K562 (cell line): ENCODE data around the gene ZC3H8. TPM values are rescaled to one million over a fixed set of nuclear protein-coding genes. Genes with fewer than 3 reads are reported as not detected.
A peak's percentile ranks its signal among the peaks of the same experiment; 100 is the strongest.

Experiments
- ATAC-seq: fragments of 200-7000 bp; cut with Tn5 transposase; 3 replicates; pipeline ENCODE4 v1.9.1; 2020; ENCODE audit warnings: moderate library complexity
- BruUV-seq: library from RNA; stranded (reverse); fragments of 400-500 nt; replicated peaks from 2 replicates; lab custom pipeline; 2021; lab: Mats Ljungman, UMichigan
- CTCF ChIA-PET: fragments of 300-600 bp; formaldehyde crosslinking; extraction: SDS; loops from one replicate; lab custom pipeline; 2021; ENCODE audit warnings: low intra/inter-chr PET ratio; lab: Yijun Ruan, JAX
- POLR2A ChIA-PET: fragments of 300-600, 350-650 bp; sonication (Branson Sonifier 250); formaldehyde crosslinking; extraction: SDS; loops from one replicate; lab custom pipeline; 2021; ENCODE audit warnings: antibody characterized with exemption, inconsistent platforms; lab: Yijun Ruan, JAX
- DNase-seq, 4 experiments: peaks; one replicate each; pipeline versions ENCODE4 v3.0.0 to v3.0.0-alpha.2; 2011 to 2018; ENCODE audit warnings: low spot score in 3 of 4, mixed read lengths in 3 of 4; ENCODE audit errors: extremely low read depth in 1 of 4
- FAIRE-seq: peaks from 2 replicates; lab custom pipeline; 2011; peaks lifted over from hg19 to GRCh38; lab: Jason Lieb, UNC
- H2AFZ ChIP-seq: 2 replicates; pipeline ENCODE4 v1.6.0; 2011; ENCODE audit warnings: low read depth, low read length, control low read depth, inconsistent platforms
- H3K27ac ChIP-seq: fragments of 200-600 bp; 3 replicates; pipeline ENCODE4 v1.8.0; 2011; ENCODE audit warnings: low read depth, mild to moderate bottlenecking, control low read depth, inconsistent platforms, low read length, moderate library complexity, mixed read lengths; ENCODE audit errors: extremely low read depth
- H3K27me3 ChIP-seq, 2 experiments: fragments of 300-600 bp in 1 of 2; 2 replicates in 1 of 2; 3 replicates in 1 of 2; pipeline versions ENCODE4 v1.6.0 to v1.8.0; 2011; ENCODE audit warnings: inconsistent platforms in 2 of 2, low read length in 2 of 2, mild to moderate bottlenecking in 1 of 2, mixed read lengths in 1 of 2, moderate library complexity in 1 of 2; ENCODE audit not compliant: control insufficient read depth in 2 of 2, insufficient read depth in 2 of 2
- H3K36me3 ChIP-seq: fragments of 300-600 bp; 3 replicates; pipeline ENCODE4 v1.8.0; 2011; ENCODE audit warnings: mild to moderate bottlenecking, low read length, inconsistent platforms; ENCODE audit not compliant: control insufficient read depth, insufficient read depth
- H3K4me1 ChIP-seq, 2 experiments: fragments of 200-600 bp in 1 of 2; replicated peaks in 1 of 2; 2 replicates in 1 of 2; 3 replicates in 1 of 2; pipeline versions ENCODE4 v1.5.1 to v1.8.0; 2011; ENCODE audit warnings: inconsistent platforms in 2 of 2, low read length in 2 of 2, mild to moderate bottlenecking in 1 of 2, mixed read lengths in 1 of 2, moderate library complexity in 1 of 2; ENCODE audit not compliant: control insufficient read depth in 2 of 2, insufficient read depth in 2 of 2
- H3K4me2 ChIP-seq: 2 replicates; pipeline ENCODE4 v1.6.1; 2011; ENCODE audit warnings: low read length, control low read depth, inconsistent platforms, mixed read lengths; ENCODE audit not compliant: insufficient read depth
- H3K4me3 ChIP-seq: fragments of 200-600 bp; sonication (generic), shearing (Covaris generic); 2 replicates; pipeline ENCODE4 v1.5.1; 2016; ENCODE audit warnings: control low read depth, inconsistent platforms
- H3K79me2 ChIP-seq: fragments of 200-600 bp; 3 replicates; pipeline ENCODE4 v1.8.0; 2011; ENCODE audit warnings: low read length, inconsistent platforms; ENCODE audit not compliant: control insufficient read depth, insufficient read depth
- H3K9ac ChIP-seq, 2 experiments: 2 replicates each; pipeline versions ENCODE4 v1.6.0 to v1.6.1; 2011; ENCODE audit warnings: low read depth in 2 of 2, low read length in 2 of 2, control low read depth in 1 of 2, inconsistent platforms in 1 of 2, mild to moderate bottlenecking in 1 of 2, mixed read lengths in 1 of 2; ENCODE audit not compliant: insufficient read depth in 1 of 2
- H3K9me1 ChIP-seq: one replicate; pipeline ENCODE4 v1.6.0; 2011; ENCODE audit warnings: inconsistent platforms, mild to moderate bottlenecking, low read length, moderate library complexity; ENCODE audit not compliant: control insufficient read depth, insufficient read depth
- H3K9me3 ChIP-seq: replicated peaks from 2 replicates; pipeline ENCODE4 v1.5.1; 2011; ENCODE audit warnings: low read depth, low read length, inconsistent platforms; ENCODE audit not compliant: control insufficient read depth, insufficient read depth
- H4K20me1 ChIP-seq: replicated peaks from 2 replicates; pipeline ENCODE4 v1.6.1; 2011; ENCODE audit warnings: low read length, inconsistent platforms, mixed read lengths; ENCODE audit not compliant: control insufficient read depth, insufficient read depth
- BHLHE40 ChIP-seq: IDR thresholded peaks from 2 replicates; pipeline ENCODE4 v1.6.1; 2011; ENCODE audit warnings: low read length, improper control_type of control experiment
- CBFA2T3 ChIP-seq: fragments of 450-650 bp; IDR thresholded peaks from 2 replicates; pipeline ENCODE4 v1.6.1; 2017
- CHD4 ChIP-seq: fragments of 200-600 bp; sonication (generic); IDR thresholded peaks from 3 replicates; pipeline ENCODE4 v1.6.1; 2012; ENCODE audit warnings: low read depth, mild to moderate bottlenecking, mixed read lengths, low read length, inconsistent platforms; ENCODE audit not compliant: insufficient read depth, insufficient replicate concordance, poor library complexity, severe bottlenecking
- EGR1 ChIP-seq: fragments of 450-650 bp; conservative IDR thresholded peaks from 2 replicates; pipeline ENCODE4 v1.6.1; 2017; ENCODE audit warnings: mild to moderate bottlenecking
- NRF1 ChIP-seq, 2 experiments: fragments of 450-650 bp; IDR thresholded peaks in 1 of 2; conservative IDR thresholded peaks in 1 of 2; 2 replicates each; pipeline ENCODE4 v1.6.1; 2014; ENCODE audit warnings: mild to moderate bottlenecking in 2 of 2
- RAD21 ChIP-seq, 2 experiments: fragments of 250-450 bp in 1 of 2; fragments of 450-650 bp in 1 of 2; sonication (Bioruptor Pico) in 1 of 2; formaldehyde crosslinking in 1 of 2; IDR thresholded peaks in 1 of 2; conservative IDR thresholded peaks in 1 of 2; 2 replicates each; pipeline versions ENCODE4 v1.4.0 to v1.8.0; 2020 to 2022; ENCODE audit warnings: mild to moderate bottlenecking in 2 of 2, moderate library complexity in 1 of 2
- TFE3 ChIP-seq: fragments of 450-650 bp; formaldehyde crosslinking; IDR thresholded peaks from 2 replicates; pipeline ENCODE4 v1.4.0; 2020; ENCODE audit warnings: mild to moderate bottlenecking, mixed read lengths
- ZNF212 ChIP-seq: fragments of 450-650 bp; formaldehyde crosslinking; IDR thresholded peaks from 2 replicates; pipeline ENCODE4 v1.4.0; 2020; ENCODE audit warnings: mild to moderate bottlenecking
- WGBS: fragments of 100-300 bp; shearing (Covaris generic); methylation state at CpG from one replicate; pipeline ENCODE4 v1.1.6; 2016; ENCODE audit warnings: low coverage, mixed read lengths; ENCODE audit not compliant: insufficient coverage; ENCODE audit errors: missing lambda C conversion rate; 5-methylcytosine and 5-hydroxymethylcytosine counted together
- in situ Hi-C: fragments of 300-500 bp; cut with MboI; formaldehyde crosslinking; loops from 4 replicates; pipeline ENCODE4 v1.15.0; 2018; ENCODE audit warnings: inconsistent platforms, mixed read lengths
- intact Hi-C: fragments of 100-400 bp; cut with micrococcal nuclease; formaldehyde crosslinking; loops from 2 replicates; pipeline ENCODE4 v1.14.2; 2022
- polyA plus RNA-seq, 8 experiments: library from polyadenylated mRNA; depleted of rRNA in 4 of 8; stranded (reverse) in 5 of 8; unstranded in 3 of 8; fragments of >200 nt; fragmentation: Nextera tagmentation in 2 of 8; fragmentation: Illumina TruSeq in 1 of 8; extraction: Ambion mirVana in 2 of 8; extraction: Trizol in 1 of 8; gene quantifications; 2 replicates each; pipeline versions ENCODE4 v1.2.1 to v1.2.3, GENCODE V29; 2011 to 2014; ENCODE audit warnings: inconsistent platforms in 1 of 8, missing spikeins in 1 of 8
- total RNA-seq, 7 experiments: library from RNA; depleted of rRNA in 6 of 7; stranded (reverse); fragments of >200 nt in 6 of 7; fragmentation: Illumina TruSeq in 2 of 7; extraction: Trizol in 2 of 7; gene quantifications; 2 replicates each; pipeline versions ENCODE4 v1.2.1 to v1.2.3, GENCODE V29; 2011 to 2021; ENCODE audit warnings: low replicate concordance in 1 of 7
- TF ChIP-seq, protein P1 (sequence below): fragments of 450-650 bp; IDR thresholded peaks from 2 replicates; pipeline ENCODE4 v1.6.1; 2016
- TF ChIP-seq, protein P2 (sequence below): fragments of 450-650 bp; IDR thresholded peaks from 2 replicates; pipeline ENCODE4 v1.6.1; 2018; ENCODE audit not compliant: partially characterized antibody
- TF ChIP-seq, protein P3 (sequence below), 3 experiments: IDR thresholded peaks in 2 of 3; conservative IDR thresholded peaks in 1 of 3; 2 replicates each; pipeline ENCODE4 v1.5.1; 2011 to 2012; ENCODE audit warnings: low read length in 3 of 3, mild to moderate bottlenecking in 3 of 3, control low read depth in 2 of 3, improper control_type of control experiment in 1 of 3, inconsistent platforms in 1 of 3, low read depth in 1 of 3, mixed read lengths in 1 of 3, moderate library complexity in 1 of 3; ENCODE audit not compliant: insufficient read depth in 2 of 3

ZC3H8 gene
- total and polyA plus RNA-seq, 9 of the 15 experiments (the other 6 are each of a cell fraction or from before 2014, with no cell fraction given), result 11.6 to 41.5 (median 27.5) TPM

GRCh38 chr2:112166806-112167499 is 87.9 kb downstream of the ZC3H8 start:
- POLR2A ChIA-PET, result no interaction called here
- Histone ChIP-seq H3K27me3 (peaks cover 57 to 84% of the 10 kb centered on the region in 2 experiments; a peak in 4 of 5 replicates), H3K4me2 (no peak overlapping the region), H3K36me3 (no peaks in the 10 kb centered on the region), H3K4me1 (peaks cover 0 to 3% of the 10 kb centered on the region in 2 experiments; a peak in 1 of 5 replicates), H2AFZ (no peak overlapping the region)
- intact Hi-C loops, result no loop called here
- 3% methylated on average over 14 of the region's 14 CpGs for WGBS
- peak in 1 of 4 experiments; percentile 40 for DNase-seq
- peak in 1 of 2 experiments; percentile 27; a peak in 1 of 4 replicates for TF ChIP-seq NRF1 (conservative IDR thresholded peaks at IDR 0.05 in 1 of 2, IDR thresholded peaks at IDR 0.05 in 1 of 2)
- no peak for TF ChIP-seq ZNF212 (CRISPR knock-in tag)
- TF ChIP-seq, protein P1, sequence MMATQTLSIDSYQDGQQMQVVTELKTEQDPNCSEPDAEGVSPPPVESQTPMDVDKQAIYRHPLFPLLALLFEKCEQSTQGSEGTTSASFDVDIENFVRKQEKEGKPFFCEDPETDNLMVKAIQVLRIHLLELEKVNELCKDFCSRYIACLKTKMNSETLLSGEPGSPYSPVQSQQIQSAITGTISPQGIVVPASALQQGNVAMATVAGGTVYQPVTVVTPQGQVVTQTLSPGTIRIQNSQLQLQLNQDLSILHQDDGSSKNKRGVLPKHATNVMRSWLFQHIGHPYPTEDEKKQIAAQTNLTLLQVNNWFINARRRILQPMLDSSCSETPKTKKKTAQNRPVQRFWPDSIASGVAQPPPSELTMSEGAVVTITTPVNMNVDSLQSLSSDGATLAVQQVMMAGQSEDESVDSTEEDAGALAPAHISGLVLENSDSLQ, result peak; percentile 80
- peak; percentile 7; the same call in 1 of the 2 replicates for TF ChIP-seq BHLHE40
- TF ChIP-seq TFE3 (CRISPR knock-in tag), result peak; percentile 72
- TF ChIP-seq, protein P2, sequence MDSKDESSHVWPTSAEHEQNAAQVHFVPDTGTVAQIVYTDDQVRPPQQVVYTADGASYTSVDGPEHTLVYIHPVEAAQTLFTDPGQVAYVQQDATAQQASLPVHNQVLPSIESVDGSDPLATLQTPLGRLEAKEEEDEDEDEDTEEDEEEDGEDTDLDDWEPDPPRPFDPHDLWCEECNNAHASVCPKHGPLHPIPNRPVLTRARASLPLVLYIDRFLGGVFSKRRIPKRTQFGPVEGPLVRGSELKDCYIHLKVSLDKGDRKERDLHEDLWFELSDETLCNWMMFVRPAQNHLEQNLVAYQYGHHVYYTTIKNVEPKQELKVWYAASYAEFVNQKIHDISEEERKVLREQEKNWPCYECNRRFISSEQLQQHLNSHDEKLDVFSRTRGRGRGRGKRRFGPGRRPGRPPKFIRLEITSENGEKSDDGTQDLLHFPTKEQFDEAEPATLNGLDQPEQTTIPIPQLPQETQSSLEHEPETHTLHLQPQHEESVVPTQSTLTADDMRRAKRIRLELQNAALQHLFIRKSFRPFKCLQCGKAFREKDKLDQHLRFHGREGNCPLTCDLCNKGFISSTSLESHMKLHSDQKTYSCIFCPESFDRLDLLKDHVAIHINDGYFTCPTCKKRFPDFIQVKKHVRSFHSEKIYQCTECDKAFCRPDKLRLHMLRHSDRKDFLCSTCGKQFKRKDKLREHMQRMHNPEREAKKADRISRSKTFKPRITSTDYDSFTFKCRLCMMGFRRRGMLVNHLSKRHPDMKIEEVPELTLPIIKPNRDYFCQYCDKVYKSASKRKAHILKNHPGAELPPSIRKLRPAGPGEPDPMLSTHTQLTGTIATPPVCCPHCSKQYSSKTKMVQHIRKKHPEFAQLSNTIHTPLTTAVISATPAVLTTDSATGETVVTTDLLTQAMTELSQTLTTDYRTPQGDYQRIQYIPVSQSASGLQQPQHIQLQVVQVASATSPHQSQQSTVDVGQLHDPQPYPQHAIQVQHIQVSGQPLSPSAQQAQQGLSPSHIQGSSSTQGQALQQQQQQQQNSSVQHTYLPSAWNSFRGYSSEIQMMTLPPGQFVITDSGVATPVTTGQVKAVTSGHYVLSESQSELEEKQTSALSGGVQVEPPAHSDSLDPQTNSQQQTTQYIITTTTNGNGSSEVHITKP, result no peak
- no peak for TF ChIP-seq CHD4
- 0 out of 4 replicates have a peak, but pooled peaks of 1 of the 2 experiments have one; percentile 12 for TF ChIP-seq RAD21 (CRISPR knock-in tag; conservative IDR thresholded peaks at IDR 0.05 in 1 of 2, IDR thresholded peaks at IDR 0.05 in 1 of 2)
- TF ChIP-seq, protein P3, sequence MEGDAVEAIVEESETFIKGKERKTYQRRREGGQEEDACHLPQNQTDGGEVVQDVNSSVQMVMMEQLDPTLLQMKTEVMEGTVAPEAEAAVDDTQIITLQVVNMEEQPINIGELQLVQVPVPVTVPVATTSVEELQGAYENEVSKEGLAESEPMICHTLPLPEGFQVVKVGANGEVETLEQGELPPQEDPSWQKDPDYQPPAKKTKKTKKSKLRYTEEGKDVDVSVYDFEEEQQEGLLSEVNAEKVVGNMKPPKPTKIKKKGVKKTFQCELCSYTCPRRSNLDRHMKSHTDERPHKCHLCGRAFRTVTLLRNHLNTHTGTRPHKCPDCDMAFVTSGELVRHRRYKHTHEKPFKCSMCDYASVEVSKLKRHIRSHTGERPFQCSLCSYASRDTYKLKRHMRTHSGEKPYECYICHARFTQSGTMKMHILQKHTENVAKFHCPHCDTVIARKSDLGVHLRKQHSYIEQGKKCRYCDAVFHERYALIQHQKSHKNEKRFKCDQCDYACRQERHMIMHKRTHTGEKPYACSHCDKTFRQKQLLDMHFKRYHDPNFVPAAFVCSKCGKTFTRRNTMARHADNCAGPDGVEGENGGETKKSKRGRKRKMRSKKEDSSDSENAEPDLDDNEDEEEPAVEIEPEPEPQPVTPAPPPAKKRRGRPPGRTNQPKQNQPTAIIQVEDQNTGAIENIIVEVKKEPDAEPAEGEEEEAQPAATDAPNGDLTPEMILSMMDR (IDR thresholded peaks at IDR 0.05 in 2 of 3, conservative IDR thresholded peaks at IDR 0.05 in 1 of 3; ENCODE audit: insufficient read depth in 2 of 3, low read depth in 1 of 3, low read length in 3 of 3), result peak in 2 of 3 experiments; percentile 3 to 11; a peak in 1 of 6 replicates
- TF ChIP-seq EGR1, result peak; percentile 55; the same call in 1 of the 2 replicates
- TF ChIP-seq CBFA2T3, result 0 out of 2 replicates have a peak, but pooled peaks have one; percentile 14
- TF ChIP-seq, all 486 proteins: peak for 8
- in situ Hi-C loops, result no loop called here
- H3K9me1 ChIP-seq, result no peaks in the 10 kb centered on the region
- no peak overlapping the region for H3K9ac ChIP-seq
- no TSS peak for BruUV-seq
- H3K79me2 ChIP-seq, result no peaks in the 10 kb centered on the region
- CTCF ChIA-PET, result no interaction called here
- FAIRE-seq, result no peak
- no peaks in the 10 kb centered on the region; the same call in 1 of the 2 replicates for H4K20me1 ChIP-seq
- H3K4me3 ChIP-seq, result no peak overlapping the region
- H3K9me3 ChIP-seq, result no peaks in the 10 kb centered on the region
- peak; percentile 75 for ATAC-seq
- no peak overlapping the region for H3K27ac ChIP-seq
